ENCODE results near the gene SLC9C1. TPM values are rescaled to one million over a fixed set of nuclear protein-coding genes. Genes with fewer than 3 reads are reported as not detected.

The SLC9C1 gene
- total RNA-seq, 1 donor from 2014 or later, result 0.99 TPM

GRCh38 chr3:112133626-112134334 is 160.2 kb downstream of the SLC9C1 start:
- Mint-ChIP-seq H3K36me3 (no peaks in the 10 kb centered on the region), H3K4me3 (no peak overlapping the region), H3K27ac (no peak overlapping the region), H3K4me1 (ENCODE audit: unreplicated experiment) (peaks cover 39% of the 10 kb centered on the region), H3K27me3 (no peaks in the 10 kb centered on the region), H3K9me3 (no peaks in the 10 kb centered on the region)
- no peak for TF ChIP-seq CTCF (conservative IDR thresholded peaks at IDR 0.05)
- DNase-seq (ENCODE audit: extremely low spot score, unreplicated experiment), result no peak

GRCh38 chr3:112132975-112133448 is 161.0 kb downstream of the SLC9C1 start, which contains the start of gene GCSAM:
Gene GCSAM (minus strand): TSS chr3:112133248. CDS start chr3:112133120, 128 bp downstream.
- Mint-ChIP-seq H3K36me3 (no peaks in the 10 kb centered on the region), H3K9me3 (no peaks in the 10 kb centered on the region), H3K4me3 (no peak within 1 kb of the TSS), H3K27ac (no peak within 1 kb of the TSS), H3K27me3 (no peaks in the 10 kb centered on the region), H3K4me1 (ENCODE audit: unreplicated experiment) (peaks cover 45% of the 10 kb centered on the region)
- no peak for TF ChIP-seq CTCF (conservative IDR thresholded peaks at IDR 0.05)
- DNase-seq (ENCODE audit: extremely low spot score, unreplicated experiment), result no peak

GRCh38 chr3:112132554-112132953 is 161.5 kb downstream of the SLC9C1 start:
- no peaks in the 10 kb centered on the region for H3K9me3 Mint-ChIP-seq
- no peak overlapping the region for H3K27ac Mint-ChIP-seq
- no peaks in the 10 kb centered on the region for H3K27me3 Mint-ChIP-seq
- DNase-seq (ENCODE audit: extremely low spot score, unreplicated experiment), result no peak
- no peak overlapping the region for H3K4me3 Mint-ChIP-seq
- no peak for TF ChIP-seq CTCF (conservative IDR thresholded peaks at IDR 0.05)
- H3K36me3 Mint-ChIP-seq, result no peaks in the 10 kb centered on the region
- peaks cover 43% of the 10 kb centered on the region for H3K4me1 Mint-ChIP-seq (ENCODE audit: unreplicated experiment)

GRCh38 chr3:112132088-112132487 is 161.9 kb downstream of the SLC9C1 start:
- Mint-ChIP-seq H3K27me3 (no peaks in the 10 kb centered on the region), H3K36me3 (no peaks in the 10 kb centered on the region), H3K4me1 (ENCODE audit: unreplicated experiment) (peaks cover 40% of the 10 kb centered on the region), H3K27ac (no peak overlapping the region), H3K4me3 (no peak overlapping the region), H3K9me3 (no peaks in the 10 kb centered on the region)
- no peak for DNase-seq (ENCODE audit: extremely low spot score, unreplicated experiment)
- no peak for TF ChIP-seq CTCF (conservative IDR thresholded peaks at IDR 0.05)

- Mint-ChIP-seq H3K27ac (no peak overlapping the region), H3K9me3 (no peaks in the 10 kb centered on the region), H3K4me3 (no peak overlapping the region), H3K36me3 (no peaks in the 10 kb centered on the region), H3K4me1 (ENCODE audit: unreplicated experiment) (peaks cover 41% of the 10 kb centered on the region), H3K27me3 (no peaks in the 10 kb centered on the region)
- no peak for DNase-seq (ENCODE audit: extremely low spot score, unreplicated experiment)
- no peak for TF ChIP-seq CTCF (conservative IDR thresholded peaks at IDR 0.05)
Observed at GRCh38 chr3:112131111-112131510, 162.9 kb downstream of the SLC9C1 start.
